Caco-2 (cell line): ENCODE measurements around the gene C13orf42. TPM values are rescaled to one million over a fixed set of nuclear protein-coding genes. Genes with fewer than 3 reads are reported as not detected.

ENCODE experiments used
- BruUV-seq: library from RNA; stranded (reverse); fragments of 400-500 nt; replicated peaks from 2 replicates; lab custom pipeline; 2021; lab: Mats Ljungman, UMichigan
- CTCF ChIA-PET: fragments of 300-600 bp; sonication (Branson Sonifier 250); formaldehyde crosslinking; loops from one replicate; lab custom pipeline; 2022; ENCODE audit warnings: antibody characterized with exemption; lab: Charles Lee
- POLR2A ChIA-PET: fragments of 300-600 bp; sonication (Branson Sonifier 250); formaldehyde crosslinking; loops from one replicate; lab custom pipeline; 2022; ENCODE audit warnings: antibody characterized with exemption; lab: Charles Lee
- DNase-seq, 2 experiments: peaks; one replicate each; pipeline versions ENCODE4 v3.0.0 to v3.0.0-alpha.2; 2020 to 2022
- H3K27me3 ChIP-seq: replicated peaks from 2 replicates; pipeline ENCODE4 v1.6.0; 2011; ENCODE audit warnings: low read length; ENCODE audit not compliant: control insufficient read depth, insufficient read depth
- H3K36me3 ChIP-seq: 2 replicates; pipeline ENCODE4 v1.5.1; 2011; ENCODE audit warnings: low read length; ENCODE audit not compliant: control insufficient read depth, insufficient read depth
- H3K4me1 ChIP-seq: fragments of 250-450 bp; sonication (Bioruptor Pico); 2 replicates; pipeline ENCODE4 v1.5.1; 2020; ENCODE audit warnings: mild to moderate bottlenecking
- H3K4me3 ChIP-seq: 2 replicates; pipeline ENCODE4 v1.5.1; 2011; ENCODE audit warnings: low read depth, mild to moderate bottlenecking, control low read depth, low read length
- H3K9me3 ChIP-seq: fragments of 250-450 bp; sonication (Bioruptor Pico); 2 replicates; pipeline ENCODE4 v1.5.1; 2020; ENCODE audit warnings: mild to moderate bottlenecking, moderate library complexity
- H3K27ac Mint-ChIP-seq: one replicate; pipeline ENCODE4 v1.8.0; 2022; ENCODE audit warnings: mixed read lengths; ENCODE audit not compliant: unreplicated experiment
- H3K27me3 Mint-ChIP-seq: one replicate; pipeline ENCODE4 v1.8.0; 2022; ENCODE audit warnings: mixed read lengths; ENCODE audit not compliant: insufficient read depth, unreplicated experiment
- H3K36me3 Mint-ChIP-seq: one replicate; pipeline ENCODE4 v1.8.0; 2022; ENCODE audit warnings: mild to moderate bottlenecking, mixed read lengths; ENCODE audit not compliant: insufficient read depth, unreplicated experiment
- H3K4me1 Mint-ChIP-seq: one replicate; pipeline ENCODE4 v1.8.0; 2022; ENCODE audit warnings: low read depth, mixed read lengths; ENCODE audit not compliant: unreplicated experiment
- H3K4me3 Mint-ChIP-seq: one replicate; pipeline ENCODE4 v1.8.0; 2022; ENCODE audit warnings: mild to moderate bottlenecking, moderate library complexity, mixed read lengths; ENCODE audit not compliant: unreplicated experiment
- H3K9me3 Mint-ChIP-seq: one replicate; pipeline ENCODE4 v1.8.0; 2022; ENCODE audit warnings: mixed read lengths; ENCODE audit not compliant: unreplicated experiment
- CTCF ChIP-seq, 2 experiments: fragments of 200-600 bp in 1 of 2; IDR thresholded peaks; 1 replicate in 1 of 2; 2 replicates in 1 of 2; pipeline versions ENCODE4 v1.5.1 to v1.8.0; 2011 to 2022; ENCODE audit warnings: antibody characterized with exemption in 1 of 2, control low read depth in 1 of 2, inconsistent platforms in 1 of 2, low read depth in 1 of 2, low read length in 1 of 2, mild to moderate bottlenecking in 1 of 2, moderate library complexity in 1 of 2; ENCODE audit not compliant: insufficient read depth in 1 of 2, severe bottlenecking in 1 of 2, unreplicated experiment in 1 of 2
- intact Hi-C: fragments of 100-400 bp; cut with micrococcal nuclease; formaldehyde crosslinking; loops from one replicate; pipeline ENCODE4 v1.10.0; 2022; ENCODE audit not compliant: unreplicated experiment
- total RNA-seq: library from RNA; stranded (reverse); gene quantifications from 2 replicates; pipeline ENCODE4 v1.2.3, GENCODE V29; 2022

Gene C13orf42
- total RNA-seq, 1 experiment from 2014 or later, result not detected

GRCh38 chr13:51147732-51148131, 36.7 kb upstream of the C13orf42 start:
- H3K9me3 ChIP-seq, result no peaks in the 10 kb centered on the region
- Mint-ChIP-seq H3K9me3 (no peaks in the 10 kb centered on the region), H3K27ac (no peak overlapping the region), H3K4me3 (no peak overlapping the region), H3K4me1 (no peaks in the 10 kb centered on the region), H3K27me3 (peaks cover 3% of the 10 kb centered on the region), H3K36me3 (no peaks in the 10 kb centered on the region)
- H3K36me3 ChIP-seq, result no peaks in the 10 kb centered on the region
- intact Hi-C loops, result loop anchor here (5.0 kb wide), 2 partner anchors 285 to 650 kb away; no protein-coding TSS in a partner anchor
- ChIA-PET POLR2A (no interaction called here), CTCF (interaction anchor here (3.2 kb wide), 1 partner anchor 138 kb away, joined by 62 read pairs; no protein-coding TSS in a partner anchor)
- H3K4me3 ChIP-seq, result no peak overlapping the region
- BruUV-seq, result no TSS peak
- no peak for DNase-seq
- H3K27me3 ChIP-seq, result no peaks in the 10 kb centered on the region
- TF ChIP-seq CTCF (IDR thresholded peaks at IDR 0.05; ENCODE audit: insufficient read depth in 1 of 2, low read depth in 1 of 2, low read length in 1 of 2, severe bottlenecking in 1 of 2, unreplicated experiment in 1 of 2), result no peak
- no peaks in the 10 kb centered on the region for H3K4me1 ChIP-seq

- no peak for DNase-seq
- Histone ChIP-seq H3K36me3 (no peaks in the 10 kb centered on the region), H3K27me3 (no peaks in the 10 kb centered on the region), H3K4me3 (no peak overlapping the region), H3K9me3 (no peaks in the 10 kb centered on the region), H3K4me1 (no peaks in the 10 kb centered on the region)
- CTCF ChIA-PET, result interaction anchor here (0.8 to 1.1 kb wide), 2 partner anchors 21 to 139 kb away, joined by 3 to 5 read pairs; no protein-coding TSS in a partner anchor
- H3K27ac Mint-ChIP-seq, result no peak overlapping the region
- H3K9me3 Mint-ChIP-seq, result no peaks in the 10 kb centered on the region
- BruUV-seq, result no TSS peak
- intact Hi-C loops, result loop anchor here (5.0 kb wide), 2 partner anchors 286 to 651 kb away; no protein-coding TSS in a partner anchor
- POLR2A ChIA-PET, result no interaction called here
- no peak for TF ChIP-seq CTCF (IDR thresholded peaks at IDR 0.05; ENCODE audit: insufficient read depth in 1 of 2, low read depth in 1 of 2, low read length in 1 of 2, severe bottlenecking in 1 of 2, unreplicated experiment in 1 of 2)
- H3K36me3 Mint-ChIP-seq, result no peaks in the 10 kb centered on the region
- no peaks in the 10 kb centered on the region for H3K4me1 Mint-ChIP-seq
- H3K27me3 Mint-ChIP-seq, result peaks cover 3% of the 10 kb centered on the region
- H3K4me3 Mint-ChIP-seq, result no peak overlapping the region
Observed at GRCh38 chr13:51146667-51147066, 35.6 kb upstream of the C13orf42 start.

GRCh38 chr13:51137250-51137649, 26.2 kb upstream of the C13orf42 start:
- Histone ChIP-seq H3K27me3 (no peaks in the 10 kb centered on the region), H3K4me1 (no peaks in the 10 kb centered on the region), H3K9me3 (no peaks in the 10 kb centered on the region), H3K4me3 (no peak overlapping the region), H3K36me3 (no peaks in the 10 kb centered on the region)
- TF ChIP-seq CTCF (IDR thresholded peaks at IDR 0.05; ENCODE audit: insufficient read depth in 1 of 2, low read depth in 1 of 2, low read length in 1 of 2, severe bottlenecking in 1 of 2, unreplicated experiment in 1 of 2), result no peak
- ChIA-PET POLR2A (no interaction called here), CTCF (no interaction called here)
- Mint-ChIP-seq H3K9me3 (peaks cover 6% of the 10 kb centered on the region), H3K4me1 (no peaks in the 10 kb centered on the region), H3K36me3 (no peaks in the 10 kb centered on the region), H3K27me3 (no peaks in the 10 kb centered on the region), H3K4me3 (no peak overlapping the region), H3K27ac (no peak overlapping the region)
- DNase-seq, result no peak
- no TSS peak for BruUV-seq
- intact Hi-C loops, result no loop called here
